K562 (cell line): ENCODE results near the gene DBT. TPM values are rescaled to one million over a fixed set of nuclear protein-coding genes. Genes with fewer than 3 reads are reported as not detected.

Source experiments
- BCOR ChIP-seq: fragments of 450-650 bp; IDR thresholded peaks from 2 replicates; pipeline ENCODE4 v1.6.1; 2016
- FOXK2 ChIP-seq, 2 experiments: fragments of 450-650 bp; IDR thresholded peaks in 1 of 2; conservative IDR thresholded peaks in 1 of 2; 2 replicates each; pipeline ENCODE4 v1.6.1; 2016; ENCODE audit warnings: low read depth in 2 of 2, mild to moderate bottlenecking in 1 of 2
- GABPB1 ChIP-seq: sonication (generic); formaldehyde crosslinking; IDR thresholded peaks from 2 replicates; pipeline ENCODE4 v1.8.0; 2022; ENCODE audit warnings: mild to moderate bottlenecking, missing genetic modification reagents
- GATAD2A ChIP-seq: fragments of 450-650 bp; IDR thresholded peaks from 2 replicates; pipeline ENCODE4 v1.6.1; 2017
- MAFF ChIP-seq: IDR thresholded peaks from 2 replicates; pipeline ENCODE4 v1.6.1; 2012; ENCODE audit warnings: low read length, improper control_type of control experiment
- MXI1 ChIP-seq: IDR thresholded peaks from 2 replicates; pipeline ENCODE4 v1.6.1; 2011; ENCODE audit warnings: low read depth, mild to moderate bottlenecking, improper control_type of control experiment, low read length
- NBN ChIP-seq: fragments of 450-650 bp; IDR thresholded peaks from 2 replicates; pipeline ENCODE4 v1.6.1; 2016; ENCODE audit warnings: low read depth, mild to moderate bottlenecking
- NR2C2 ChIP-seq, 2 experiments: fragments of 200-800 bp in 1 of 2; sonication (Bioruptor generic) in 1 of 2; sonication (generic) in 1 of 2; formaldehyde crosslinking in 1 of 2; IDR thresholded peaks; 2 replicates each; pipeline versions ENCODE4 v1.6.1 to v1.8.0; 2016 to 2022; ENCODE audit warnings: mild to moderate bottlenecking in 1 of 2, missing compliant biosample characterization in 1 of 2, missing genetic modification characterization in 1 of 2, missing genetic modification reagents in 1 of 2
- RUNX1 ChIP-seq: sonication (generic); IDR thresholded peaks from 2 replicates; pipeline ENCODE4 v1.6.1; 2016; ENCODE audit warnings: antibody characterized with exemption, low read depth
- TAF7 ChIP-seq: fragments of 450-650 bp; IDR thresholded peaks from 2 replicates; pipeline ENCODE4 v1.6.1; 2016; ENCODE audit warnings: missing genetic modification characterization, missing compliant biosample characterization
- polyA plus RNA-seq, 8 experiments: library from polyadenylated mRNA; depleted of rRNA in 4 of 8; stranded (reverse) in 5 of 8; unstranded in 3 of 8; fragments of >200 nt; fragmentation: Nextera tagmentation in 2 of 8; fragmentation: Illumina TruSeq in 1 of 8; extraction: Ambion mirVana in 2 of 8; extraction: Trizol in 1 of 8; gene quantifications; 2 replicates each; pipeline versions ENCODE4 v1.2.1 to v1.2.3, GENCODE V29; 2011 to 2014; ENCODE audit warnings: inconsistent platforms in 1 of 8, missing spikeins in 1 of 8
- total RNA-seq, 7 experiments: library from RNA; depleted of rRNA in 6 of 7; stranded (reverse); fragments of >200 nt in 6 of 7; fragmentation: Illumina TruSeq in 2 of 7; extraction: Trizol in 2 of 7; gene quantifications; 2 replicates each; pipeline versions ENCODE4 v1.2.1 to v1.2.3, GENCODE V29; 2011 to 2021; ENCODE audit warnings: low replicate concordance in 1 of 7
- TF ChIP-seq, protein P1 (sequence below), 2 experiments: fragments of 450-650 bp; conservative IDR thresholded peaks; 2 replicates each; pipeline ENCODE4 v1.6.1; 2017; ENCODE audit warnings: mild to moderate bottlenecking in 2 of 2, moderate library complexity in 2 of 2
- TF ChIP-seq, protein P2 (sequence below): fragments of 250-450 bp; sonication (Bioruptor Pico); IDR thresholded peaks from 2 replicates; pipeline ENCODE4 v1.8.0; 2022; ENCODE audit warnings: moderate library complexity, mild to moderate bottlenecking, inconsistent platforms
- TF ChIP-seq, protein P3 (sequence below): fragments of 200-800 bp; sonication (Bioruptor generic); IDR thresholded peaks from 2 replicates; pipeline ENCODE4 v1.6.1; 2017; ENCODE audit warnings: missing genetic modification characterization, missing compliant biosample characterization
- TF ChIP-seq, protein P4 (sequence below), 2 experiments: fragments of 450-650 bp; IDR thresholded peaks; 2 replicates each; pipeline ENCODE4 v1.6.1; 2016
- TF ChIP-seq, protein P5 (sequence below): IDR thresholded peaks from 3 replicates; pipeline ENCODE4 v1.6.1; 2011; ENCODE audit warnings: borderline replicate concordance, mild to moderate bottlenecking, moderate library complexity; ENCODE audit not compliant: insufficient read length; ENCODE audit errors: extremely low read depth
- TF ChIP-seq, protein P6 (sequence below): fragments of 450-650 bp; formaldehyde crosslinking; IDR thresholded peaks from 2 replicates; pipeline ENCODE4 v1.4.0; 2020; ENCODE audit warnings: mild to moderate bottlenecking, mixed read lengths

DBT gene
- total and polyA plus RNA-seq, 9 of the 15 experiments (the other 6 are each of a cell fraction or from before 2014, with no cell fraction given): 2.7 to 13.5 (median 7.3) TPM

DNA sequence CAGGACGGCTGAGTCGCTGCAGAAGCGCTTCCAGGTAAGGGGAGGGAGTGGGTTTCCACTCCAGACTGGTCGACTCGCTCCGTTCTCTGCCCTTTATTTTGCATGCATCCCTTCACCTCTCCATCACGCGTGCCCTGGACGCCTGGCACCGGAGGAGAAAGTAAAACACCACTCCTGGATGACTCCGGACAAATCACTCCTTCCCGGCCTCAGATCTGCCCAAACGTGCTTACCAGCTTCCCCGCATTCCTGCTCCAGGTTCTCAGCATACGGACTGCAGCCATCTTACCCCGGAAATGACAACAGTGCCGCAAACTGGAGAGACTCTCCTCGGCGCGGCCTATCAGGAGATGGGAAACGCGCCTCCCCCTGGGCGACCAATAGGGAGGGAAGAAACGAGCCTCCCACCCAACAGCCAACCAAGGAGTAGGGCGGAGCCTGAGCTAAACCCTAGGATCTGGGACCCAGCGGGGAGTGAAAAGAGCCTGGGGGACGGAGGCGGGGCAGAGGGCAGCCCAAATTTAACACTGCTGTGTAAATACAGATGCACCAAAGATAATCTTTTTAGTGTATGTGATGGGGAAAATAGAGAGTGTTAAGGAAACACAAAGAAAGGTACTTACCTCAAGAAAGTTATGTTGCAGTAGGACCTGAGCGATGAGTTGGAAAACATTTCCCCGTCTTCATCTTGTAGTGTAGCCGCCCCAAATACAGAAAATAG, at the start of gene DBT (continued):
- TF ChIP-seq FOXK2 (conservative IDR thresholded peaks at IDR 0.05 in 1 of 2, IDR thresholded peaks at IDR 0.05 in 1 of 2; ENCODE audit: low read depth in 2 of 2) (peak; percentile 85 to 94), NBN (peak; percentile 7; the same call in 1 of the 2 replicates), MAFF (no peak), GATAD2A (no peak), NR2C2 (CRISPR knock-in tag; IDR thresholded peaks at IDR 0.05) (no peak; the same call in 1 of the 2 replicates), NR2C2 (tag; IDR thresholded peaks at IDR 0.05) (peak; percentile 46), TAF7 (tag) (peak; percentile 97), GABPB1 (CRISPR knock-in tag) (peak; percentile 90), RUNX1 (no peak), BCOR (no peak), MXI1 (0 out of 2 replicates have a peak, but pooled peaks have one; percentile 33)
- TF ChIP-seq, protein P1, sequence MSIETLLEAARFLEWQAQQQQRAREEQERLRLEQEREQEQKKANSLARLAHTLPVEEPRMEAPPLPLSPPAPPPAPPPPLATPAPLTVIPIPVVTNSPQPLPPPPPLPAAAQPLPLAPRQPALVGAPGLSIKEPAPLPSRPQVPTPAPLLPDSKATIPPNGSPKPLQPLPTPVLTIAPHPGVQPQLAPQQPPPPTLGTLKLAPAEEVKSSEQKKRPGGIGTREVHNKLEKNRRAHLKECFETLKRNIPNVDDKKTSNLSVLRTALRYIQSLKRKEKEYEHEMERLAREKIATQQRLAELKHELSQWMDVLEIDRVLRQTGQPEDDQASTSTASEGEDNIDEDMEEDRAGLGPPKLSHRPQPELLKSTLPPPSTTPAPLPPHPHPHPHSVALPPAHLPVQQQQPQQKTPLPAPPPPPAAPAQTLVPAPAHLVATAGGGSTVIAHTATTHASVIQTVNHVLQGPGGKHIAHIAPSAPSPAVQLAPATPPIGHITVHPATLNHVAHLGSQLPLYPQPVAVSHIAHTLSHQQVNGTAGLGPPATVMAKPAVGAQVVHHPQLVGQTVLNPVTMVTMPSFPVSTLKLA (conservative IDR thresholded peaks at IDR 0.05): peak; percentile 65 to 82
- TF ChIP-seq, protein P2, sequence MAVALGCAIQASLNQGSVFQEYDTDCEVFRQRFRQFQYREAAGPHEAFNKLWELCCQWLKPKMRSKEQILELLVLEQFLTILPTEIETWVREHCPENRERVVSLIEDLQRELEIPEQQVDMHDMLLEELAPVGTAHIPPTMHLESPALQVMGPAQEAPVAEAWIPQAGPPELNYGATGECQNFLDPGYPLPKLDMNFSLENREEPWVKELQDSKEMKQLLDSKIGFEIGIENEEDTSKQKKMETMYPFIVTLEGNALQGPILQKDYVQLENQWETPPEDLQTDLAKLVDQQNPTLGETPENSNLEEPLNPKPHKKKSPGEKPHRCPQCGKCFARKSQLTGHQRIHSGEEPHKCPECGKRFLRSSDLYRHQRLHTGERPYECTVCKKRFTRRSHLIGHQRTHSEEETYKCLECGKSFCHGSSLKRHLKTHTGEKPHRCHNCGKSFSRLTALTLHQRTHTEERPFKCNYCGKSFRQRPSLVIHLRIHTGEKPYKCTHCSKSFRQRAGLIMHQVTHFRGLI (CRISPR knock-in tag): no peak
- TF ChIP-seq, protein P3, sequence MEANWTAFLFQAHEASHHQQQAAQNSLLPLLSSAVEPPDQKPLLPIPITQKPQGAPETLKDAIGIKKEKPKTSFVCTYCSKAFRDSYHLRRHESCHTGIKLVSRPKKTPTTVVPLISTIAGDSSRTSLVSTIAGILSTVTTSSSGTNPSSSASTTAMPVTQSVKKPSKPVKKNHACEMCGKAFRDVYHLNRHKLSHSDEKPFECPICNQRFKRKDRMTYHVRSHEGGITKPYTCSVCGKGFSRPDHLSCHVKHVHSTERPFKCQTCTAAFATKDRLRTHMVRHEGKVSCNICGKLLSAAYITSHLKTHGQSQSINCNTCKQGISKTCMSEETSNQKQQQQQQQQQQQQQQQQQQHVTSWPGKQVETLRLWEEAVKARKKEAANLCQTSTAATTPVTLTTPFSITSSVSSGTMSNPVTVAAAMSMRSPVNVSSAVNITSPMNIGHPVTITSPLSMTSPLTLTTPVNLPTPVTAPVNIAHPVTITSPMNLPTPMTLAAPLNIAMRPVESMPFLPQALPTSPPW (CRISPR knock-in tag): peak; percentile 87
- TF ChIP-seq, protein P4, sequence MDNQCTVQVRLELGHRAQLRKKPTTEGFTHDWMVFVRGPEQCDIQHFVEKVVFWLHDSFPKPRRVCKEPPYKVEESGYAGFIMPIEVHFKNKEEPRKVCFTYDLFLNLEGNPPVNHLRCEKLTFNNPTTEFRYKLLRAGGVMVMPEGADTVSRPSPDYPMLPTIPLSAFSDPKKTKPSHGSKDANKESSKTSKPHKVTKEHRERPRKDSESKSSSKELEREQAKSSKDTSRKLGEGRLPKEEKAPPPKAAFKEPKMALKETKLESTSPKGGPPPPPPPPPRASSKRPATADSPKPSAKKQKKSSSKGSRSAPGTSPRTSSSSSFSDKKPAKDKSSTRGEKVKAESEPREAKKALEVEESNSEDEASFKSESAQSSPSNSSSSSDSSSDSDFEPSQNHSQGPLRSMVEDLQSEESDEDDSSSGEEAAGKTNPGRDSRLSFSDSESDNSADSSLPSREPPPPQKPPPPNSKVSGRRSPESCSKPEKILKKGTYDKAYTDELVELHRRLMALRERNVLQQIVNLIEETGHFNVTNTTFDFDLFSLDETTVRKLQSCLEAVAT (IDR thresholded peaks at IDR 0.05): peak in 1 of 2 experiments; percentile 16; a peak in 1 of 4 replicates
- TF ChIP-seq, protein P5, sequence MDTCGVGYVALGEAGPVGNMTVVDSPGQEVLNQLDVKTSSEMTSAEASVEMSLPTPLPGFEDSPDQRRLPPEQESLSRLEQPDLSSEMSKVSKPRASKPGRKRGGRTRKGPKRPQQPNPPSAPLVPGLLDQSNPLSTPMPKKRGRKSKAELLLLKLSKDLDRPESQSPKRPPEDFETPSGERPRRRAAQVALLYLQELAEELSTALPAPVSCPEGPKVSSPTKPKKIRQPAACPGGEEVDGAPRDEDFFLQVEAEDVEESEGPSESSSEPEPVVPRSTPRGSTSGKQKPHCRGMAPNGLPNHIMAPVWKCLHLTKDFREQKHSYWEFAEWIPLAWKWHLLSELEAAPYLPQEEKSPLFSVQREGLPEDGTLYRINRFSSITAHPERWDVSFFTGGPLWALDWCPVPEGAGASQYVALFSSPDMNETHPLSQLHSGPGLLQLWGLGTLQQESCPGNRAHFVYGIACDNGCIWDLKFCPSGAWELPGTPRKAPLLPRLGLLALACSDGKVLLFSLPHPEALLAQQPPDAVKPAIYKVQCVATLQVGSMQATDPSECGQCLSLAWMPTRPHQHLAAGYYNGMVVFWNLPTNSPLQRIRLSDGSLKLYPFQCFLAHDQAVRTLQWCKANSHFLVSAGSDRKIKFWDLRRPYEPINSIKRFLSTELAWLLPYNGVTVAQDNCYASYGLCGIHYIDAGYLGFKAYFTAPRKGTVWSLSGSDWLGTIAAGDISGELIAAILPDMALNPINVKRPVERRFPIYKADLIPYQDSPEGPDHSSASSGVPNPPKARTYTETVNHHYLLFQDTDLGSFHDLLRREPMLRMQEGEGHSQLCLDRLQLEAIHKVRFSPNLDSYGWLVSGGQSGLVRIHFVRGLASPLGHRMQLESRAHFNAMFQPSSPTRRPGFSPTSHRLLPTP: no peak
- TF ChIP-seq, protein P6, sequence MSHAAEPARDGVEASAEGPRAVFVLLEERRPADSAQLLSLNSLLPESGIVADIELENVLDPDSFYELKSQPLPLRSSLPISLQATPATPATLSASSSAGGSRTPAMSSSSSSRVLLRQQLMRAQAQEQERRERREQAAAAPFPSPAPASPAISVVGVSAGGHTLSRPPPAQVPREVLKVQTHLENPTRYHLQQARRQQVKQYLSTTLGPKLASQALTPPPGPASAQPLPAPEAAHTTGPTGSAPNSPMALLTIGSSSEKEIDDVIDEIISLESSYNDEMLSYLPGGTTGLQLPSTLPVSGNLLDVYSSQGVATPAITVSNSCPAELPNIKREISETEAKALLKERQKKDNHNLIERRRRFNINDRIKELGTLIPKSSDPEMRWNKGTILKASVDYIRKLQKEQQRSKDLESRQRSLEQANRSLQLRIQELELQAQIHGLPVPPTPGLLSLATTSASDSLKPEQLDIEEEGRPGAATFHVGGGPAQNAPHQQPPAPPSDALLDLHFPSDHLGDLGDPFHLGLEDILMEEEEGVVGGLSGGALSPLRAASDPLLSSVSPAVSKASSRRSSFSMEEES (CRISPR knock-in tag): no peak
